Right lobe of liver (tissue), 4 donors: Measurements from ENCODE around the gene AIF1.

Experiments
- CTCF ChIP-seq, 4 donors: fragments of 200-600 bp in 3 of 4; fragments of 450-650 bp in 1 of 4; IDR thresholded peaks; one replicate each; pipeline versions ENCODE4 v1.5.1 to v1.8.0; 2016 to 2022; ENCODE audit warnings: antibody characterized with exemption in 4 of 4, mild to moderate bottlenecking in 2 of 4
- POLR2A ChIP-seq: fragments of 450-650 bp; IDR thresholded peaks from one replicate; pipeline ENCODE4 v1.6.1; 2017; ENCODE audit warnings: antibody characterized with exemption, mild to moderate bottlenecking
- donor health status: DM: no; HTN: no; CAD: no.
- donor health status: DM: no; HTN: no; CAD: no.
- donor health status: DM: no; HTN: yes; CAD: no.

DNA sequence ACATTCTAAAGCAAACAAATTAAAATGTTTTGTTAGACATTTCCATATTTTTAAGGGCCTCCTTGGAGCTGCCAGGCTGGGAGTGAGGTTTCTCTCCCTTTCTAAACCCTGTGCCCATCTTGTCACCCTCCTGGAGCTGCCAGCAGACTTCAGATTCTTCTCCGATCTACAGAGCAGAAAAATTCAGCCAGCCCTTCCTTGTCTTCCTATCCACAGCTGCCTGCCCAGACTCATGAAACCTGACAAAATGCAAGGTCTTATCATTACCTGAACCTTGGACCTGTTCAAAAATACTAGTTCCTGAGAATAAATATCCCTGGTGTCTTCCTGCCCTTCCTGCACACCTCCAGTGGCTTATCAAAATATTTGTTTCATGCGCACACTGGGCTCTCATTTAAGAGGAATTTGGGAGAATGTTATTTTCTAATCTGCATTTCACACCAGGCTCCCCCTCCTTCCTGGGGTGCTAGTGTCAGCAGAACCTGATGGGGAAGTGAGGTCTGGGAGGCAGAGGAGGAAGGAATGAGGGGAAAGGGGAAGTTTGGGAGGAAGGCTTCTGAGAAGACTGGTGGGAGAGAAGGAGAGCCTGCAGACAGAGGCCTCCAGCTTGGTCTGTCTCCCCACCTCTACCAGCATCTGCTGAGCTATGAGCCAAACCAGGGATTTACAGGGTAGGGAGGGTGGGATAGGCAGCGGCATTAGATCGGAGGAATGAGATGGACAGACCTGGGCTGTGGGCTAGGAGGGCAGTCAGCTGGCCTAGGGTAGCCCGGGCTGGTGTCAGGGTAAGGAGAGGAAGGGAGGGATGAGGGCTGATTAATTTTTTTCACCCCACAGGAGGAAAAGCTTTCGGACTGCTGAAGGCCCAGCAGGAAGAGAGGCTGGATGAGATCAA is at the start of gene AIF1:
- TF ChIP-seq POLR2A (no peak), CTCF (IDR thresholded peaks at IDR 0.05) (no peak)
